ENCODE results near the gene PVALB.

Gene PVALB

GRCh38 chr22:36769541-36770512 lies 47.0 kb downstream of the PVALB start:
- Histone ChIP-seq H3K9me3 (ENCODE audit: control extremely low read depth in 1 of 5, control insufficient read depth in 4 of 5, insufficient read depth in 2 of 5, low read depth in 1 of 5, low read length in 4 of 5) (no peaks in the 10 kb centered on the region), H3K4me3 (ENCODE audit: control insufficient read depth in 1 of 7, extremely low read depth in 1 of 7, insufficient read depth in 4 of 7, low read depth in 2 of 7, low read length in 6 of 7) (peak overlapping the region in 1 of 7 experiments; percentile 1), H3K4me1 (ENCODE audit: control extremely low read depth in 1 of 4, control insufficient read depth in 4 of 4, insufficient read depth in 4 of 4, low read length in 3 of 4) (peaks cover 0 to 24% (median 20%) of the 10 kb centered on the region in 4 experiments), H3K27ac (ENCODE audit: insufficient read depth in 1 of 2, low read depth in 1 of 2, low read length in 2 of 2, poor library complexity in 1 of 2, severe bottlenecking in 2 of 2) (no peak overlapping the region), H3K36me3 (ENCODE audit: control insufficient read depth in 4 of 4, insufficient read depth in 4 of 4, low read length in 3 of 4) (peaks cover under 1 to 16% (median 7%) of the 10 kb centered on the region in 4 experiments), H3K27me3 (replicated peaks in 2 of 5; ENCODE audit: control insufficient read depth in 4 of 5, insufficient read depth in 5 of 5, low read length in 4 of 5) (no peaks in the 10 kb centered on the region)
- DNase-seq: peak in 2 of 3 donors; percentile 67 to 78
- 64% methylated on average over 16 of the region's 23 CpGs for WGBS (ENCODE audit: insufficient coverage)
- ChIA-PET CTCF (interaction anchor here (0.8 to 4.4 kb wide), 6 partner anchors 10 to 212 kb away, joined by 3 to 27 read pairs (median 7); no protein-coding TSS in a partner anchor), POLR2A (no interaction called here)

GRCh38 chr22:36768616-36769015 lies 48.2 kb downstream of the PVALB start:
- DNase-seq: no peak
- Histone ChIP-seq H3K4me1 (ENCODE audit: control extremely low read depth in 1 of 4, control insufficient read depth in 4 of 4, insufficient read depth in 4 of 4, low read length in 3 of 4) (peaks cover 0 to 23% (median 19%) of the 10 kb centered on the region in 4 experiments), H3K27me3 (replicated peaks in 2 of 5; ENCODE audit: control insufficient read depth in 4 of 5, insufficient read depth in 5 of 5, low read length in 4 of 5) (no peaks in the 10 kb centered on the region), H3K4me3 (ENCODE audit: control insufficient read depth in 1 of 7, extremely low read depth in 1 of 7, insufficient read depth in 4 of 7, low read depth in 2 of 7, low read length in 6 of 7) (no peak overlapping the region), H3K9me3 (ENCODE audit: control extremely low read depth in 1 of 5, control insufficient read depth in 4 of 5, insufficient read depth in 2 of 5, low read depth in 1 of 5, low read length in 4 of 5) (no peaks in the 10 kb centered on the region), H3K36me3 (ENCODE audit: control insufficient read depth in 4 of 4, insufficient read depth in 4 of 4, low read length in 3 of 4) (peaks cover 3 to 21% (median 7%) of the 10 kb centered on the region in 4 experiments), H3K27ac (ENCODE audit: insufficient read depth in 1 of 2, low read depth in 1 of 2, low read length in 2 of 2, poor library complexity in 1 of 2, severe bottlenecking in 2 of 2) (no peak overlapping the region)
- CTCF ChIA-PET: interaction anchor here (0.9 to 4.4 kb wide), 4 partner anchors 8 to 213 kb away, joined by 3 to 26 read pairs (median 7); no protein-coding TSS in a partner anchor
- 96% methylated on average over 13 of the region's 13 CpGs for WGBS (ENCODE audit: insufficient coverage)
- POLR2A ChIA-PET: no interaction called here

GRCh38 chr22:36768141-36768540 lies 48.7 kb downstream of the PVALB start:
- ChIA-PET CTCF (interaction anchor here (0.9 to 4.4 kb wide), 3 partner anchors 8 to 25 kb away, joined by 3 to 26 read pairs (median 11); no protein-coding TSS in a partner anchor), POLR2A (no interaction called here)
- peaks cover 3 to 26% (median 7%) of the 10 kb centered on the region in 4 experiments for H3K36me3 ChIP-seq (ENCODE audit: control insufficient read depth in 4 of 4, insufficient read depth in 4 of 4, low read length in 3 of 4)
- H3K4me3 ChIP-seq (ENCODE audit: control insufficient read depth in 1 of 7, extremely low read depth in 1 of 7, insufficient read depth in 4 of 7, low read depth in 2 of 7, low read length in 6 of 7): no peak overlapping the region
- DNase-seq: no peak
- H3K27me3 ChIP-seq (replicated peaks in 2 of 5; ENCODE audit: control insufficient read depth in 4 of 5, insufficient read depth in 5 of 5, low read length in 4 of 5): no peaks in the 10 kb centered on the region
- peaks cover 0 to 23% (median 19%) of the 10 kb centered on the region in 4 experiments for H3K4me1 ChIP-seq (ENCODE audit: control extremely low read depth in 1 of 4, control insufficient read depth in 4 of 4, insufficient read depth in 4 of 4, low read length in 3 of 4)
- H3K9me3 ChIP-seq (ENCODE audit: control extremely low read depth in 1 of 5, control insufficient read depth in 4 of 5, insufficient read depth in 2 of 5, low read depth in 1 of 5, low read length in 4 of 5): no peaks in the 10 kb centered on the region
- H3K27ac ChIP-seq (ENCODE audit: insufficient read depth in 1 of 2, low read depth in 1 of 2, low read length in 2 of 2, poor library complexity in 1 of 2, severe bottlenecking in 2 of 2): no peak overlapping the region
- WGBS (ENCODE audit: insufficient coverage): 97% methylated on average over 5 of the region's 5 CpGs

- peaks cover 3 to 35% (median 8%) of the 10 kb centered on the region in 4 experiments for H3K36me3 ChIP-seq (ENCODE audit: control insufficient read depth in 4 of 4, insufficient read depth in 4 of 4, low read length in 3 of 4)
- WGBS (ENCODE audit: insufficient coverage): 98% methylated on average over 7 of the region's 10 CpGs
- POLR2A ChIA-PET: no interaction called here
- H3K27me3 ChIP-seq (replicated peaks in 2 of 5; ENCODE audit: control insufficient read depth in 4 of 5, insufficient read depth in 5 of 5, low read length in 4 of 5): no peaks in the 10 kb centered on the region
- DNase-seq: no peak
- H3K27ac ChIP-seq (ENCODE audit: insufficient read depth in 1 of 2, low read depth in 1 of 2, low read length in 2 of 2, poor library complexity in 1 of 2, severe bottlenecking in 2 of 2): no peak overlapping the region
- H3K4me3 ChIP-seq (ENCODE audit: control insufficient read depth in 1 of 7, extremely low read depth in 1 of 7, insufficient read depth in 4 of 7, low read depth in 2 of 7, low read length in 6 of 7): no peak overlapping the region
- H3K4me1 ChIP-seq (ENCODE audit: control extremely low read depth in 1 of 4, control insufficient read depth in 4 of 4, insufficient read depth in 4 of 4, low read length in 3 of 4): peaks cover 0 to 23% (median 19%) of the 10 kb centered on the region in 4 experiments
- H3K9me3 ChIP-seq (ENCODE audit: control extremely low read depth in 1 of 5, control insufficient read depth in 4 of 5, insufficient read depth in 2 of 5, low read depth in 1 of 5, low read length in 4 of 5): no peaks in the 10 kb centered on the region
- CTCF ChIA-PET: interaction anchor here (1.0 to 4.4 kb wide), 2 partner anchors 10 to 89 kb away, joined by 3 to 26 read pairs; no protein-coding TSS in a partner anchor
Measured at GRCh38 chr22:36767035-36767775, 49.6 kb downstream of the PVALB start.

- peaks cover 3 to 38% (median 8%) of the 10 kb centered on the region in 4 experiments for H3K36me3 ChIP-seq (ENCODE audit: control insufficient read depth in 4 of 4, insufficient read depth in 4 of 4, low read length in 3 of 4)
- 94% methylated on average over 10 of the region's 11 CpGs for WGBS (ENCODE audit: insufficient coverage)
- no peak overlapping the region for H3K4me3 ChIP-seq (ENCODE audit: control insufficient read depth in 1 of 7, extremely low read depth in 1 of 7, insufficient read depth in 4 of 7, low read depth in 2 of 7, low read length in 6 of 7)
- no peak for DNase-seq
- ChIA-PET CTCF (interaction anchor here (0.7 to 4.4 kb wide), 3 partner anchors 8 to 649 kb away, joined by 3 to 26 read pairs (median 6); no protein-coding TSS in a partner anchor), POLR2A (interaction anchor here (0.6 kb wide), 2 partner anchors 115 to 200 kb away, joined by 3 to 4 read pairs; no protein-coding TSS in a partner anchor)
- H3K4me1 ChIP-seq (ENCODE audit: control extremely low read depth in 1 of 4, control insufficient read depth in 4 of 4, insufficient read depth in 4 of 4, low read length in 3 of 4): peaks cover 0 to 18% (median 15%) of the 10 kb centered on the region in 4 experiments
- no peaks in the 10 kb centered on the region for H3K27me3 ChIP-seq (replicated peaks in 2 of 5; ENCODE audit: control insufficient read depth in 4 of 5, insufficient read depth in 5 of 5, low read length in 4 of 5)
- no peaks in the 10 kb centered on the region for H3K9me3 ChIP-seq (ENCODE audit: control extremely low read depth in 1 of 5, control insufficient read depth in 4 of 5, insufficient read depth in 2 of 5, low read depth in 1 of 5, low read length in 4 of 5)
- no peak overlapping the region for H3K27ac ChIP-seq (ENCODE audit: insufficient read depth in 1 of 2, low read depth in 1 of 2, low read length in 2 of 2, poor library complexity in 1 of 2, severe bottlenecking in 2 of 2)
Measured at GRCh38 chr22:36765943-36766450, 50.8 kb downstream of the PVALB start.

GRCh38 chr22:36765131-36765942 lies 51.5 kb downstream of the PVALB start:
- POLR2A ChIA-PET: interaction anchor here (0.6 kb wide), 1 partner anchor 199 kb away, joined by 3 read pairs; no protein-coding TSS in a partner anchor
- Histone ChIP-seq H3K36me3 (ENCODE audit: control insufficient read depth in 4 of 4, insufficient read depth in 4 of 4, low read length in 3 of 4) (peaks cover 3 to 38% (median 8%) of the 10 kb centered on the region in 4 experiments), H3K27ac (ENCODE audit: insufficient read depth in 1 of 2, low read depth in 1 of 2, low read length in 2 of 2, poor library complexity in 1 of 2, severe bottlenecking in 2 of 2) (no peak overlapping the region), H3K4me1 (ENCODE audit: control extremely low read depth in 1 of 4, control insufficient read depth in 4 of 4, insufficient read depth in 4 of 4, low read length in 3 of 4) (peaks cover 0 to 11% (median 9%) of the 10 kb centered on the region in 4 experiments), H3K27me3 (replicated peaks in 2 of 5; ENCODE audit: control insufficient read depth in 4 of 5, insufficient read depth in 5 of 5, low read length in 4 of 5) (no peaks in the 10 kb centered on the region), H3K9me3 (ENCODE audit: control extremely low read depth in 1 of 5, control insufficient read depth in 4 of 5, insufficient read depth in 2 of 5, low read depth in 1 of 5, low read length in 4 of 5) (no peaks in the 10 kb centered on the region), H3K4me3 (ENCODE audit: control insufficient read depth in 1 of 7, extremely low read depth in 1 of 7, insufficient read depth in 4 of 7, low read depth in 2 of 7, low read length in 6 of 7) (no peak overlapping the region)
- 100% methylated on average over 15 of the region's 17 CpGs for WGBS (ENCODE audit: insufficient coverage)
- no peak for DNase-seq
- CTCF ChIA-PET: interaction anchor here (0.7 to 4.4 kb wide), 4 partner anchors 8 to 650 kb away, joined by 3 to 26 read pairs (median 4); no protein-coding TSS in a partner anchor

Data from common myeloid progenitor, CD34-positive (primary cell).